Mesenchymal stem cell (in vitro differentiated cells and primary cell): ENCODE data around the gene CD300A.
A peak's percentile ranks its signal among the peaks of the same experiment; 100 is the strongest.

Source experiments
- DNase-seq: peaks from one replicate; pipeline ENCODE4 v3.0.0-alpha.2; 2013
- H2AFZ ChIP-seq: one replicate; pipeline ENCODE4 v1.6.1; 2013; ENCODE audit warnings: low read depth, mild to moderate bottlenecking, control low read depth, inconsistent platforms, low read length, moderate library complexity
- H2AK5ac ChIP-seq: 2 replicates; pipeline ENCODE4 v1.6.1; 2013; ENCODE audit warnings: low read length, moderate library complexity, mild to moderate bottlenecking, inconsistent platforms; ENCODE audit not compliant: severe bottlenecking
- H2BK120ac ChIP-seq: one replicate; pipeline ENCODE4 v1.6.1; 2013; ENCODE audit warnings: low read depth, mild to moderate bottlenecking, inconsistent platforms, low read length, moderate library complexity
- H2BK12ac ChIP-seq, 2 experiments: one replicate each; pipeline ENCODE4 v1.6.1; 2013; ENCODE audit warnings: inconsistent platforms in 2 of 2, low read length in 2 of 2, mild to moderate bottlenecking in 2 of 2, moderate library complexity in 2 of 2, control low read depth in 1 of 2
- H2BK15ac ChIP-seq: one replicate; pipeline ENCODE4 v1.6.1; 2013; ENCODE audit warnings: mild to moderate bottlenecking, low read depth, inconsistent platforms; ENCODE audit not compliant: poor library complexity, severe bottlenecking
- H2BK5ac ChIP-seq: 2 replicates; pipeline ENCODE4 v1.6.1; 2013; ENCODE audit warnings: low read depth, mild to moderate bottlenecking, low read length, control low read depth, inconsistent platforms; ENCODE audit not compliant: poor library complexity, severe bottlenecking
- H3K14ac ChIP-seq, 2 experiments: one replicate each; pipeline ENCODE4 v1.6.1; 2013; ENCODE audit warnings: inconsistent platforms in 2 of 2, low read length in 2 of 2, control low read depth in 1 of 2, mild to moderate bottlenecking in 1 of 2, moderate library complexity in 1 of 2
- H3K18ac ChIP-seq, 2 experiments: one replicate each; pipeline ENCODE4 v1.6.1; 2013; ENCODE audit warnings: inconsistent platforms in 2 of 2, low read length in 2 of 2, control low read depth in 1 of 2, low read depth in 1 of 2, mild to moderate bottlenecking in 1 of 2
- H3K23ac ChIP-seq, 2 experiments: one replicate each; pipeline ENCODE4 v1.6.1; 2013; ENCODE audit warnings: inconsistent platforms in 2 of 2, low read length in 2 of 2, mild to moderate bottlenecking in 2 of 2, moderate library complexity in 2 of 2, control low read depth in 1 of 2
- H3K27ac ChIP-seq: 2 replicates; pipeline ENCODE4 v1.5.1; 2013; ENCODE audit warnings: mild to moderate bottlenecking, moderate library complexity, low read length, control low read depth, inconsistent platforms; ENCODE audit not compliant: poor library complexity, severe bottlenecking
- H3K27me3 ChIP-seq, 2 experiments: 2 replicates each; pipeline versions ENCODE4 v1.6.1 to v1.7.0; 2013; ENCODE audit warnings: low read length in 2 of 2, mild to moderate bottlenecking in 2 of 2, moderate library complexity in 2 of 2, control low read depth in 1 of 2, inconsistent platforms in 1 of 2; ENCODE audit not compliant: control insufficient read depth in 1 of 2, insufficient read depth in 1 of 2
- H3K36me3 ChIP-seq, 2 experiments: 2 replicates each; pipeline versions ENCODE4 v1.6.1 to v1.7.0; 2013; ENCODE audit warnings: low read length in 2 of 2, control low read depth in 1 of 2, inconsistent platforms in 1 of 2, low read depth in 1 of 2, mild to moderate bottlenecking in 1 of 2; ENCODE audit not compliant: insufficient read depth in 2 of 2, control insufficient read depth in 1 of 2
- H3K4ac ChIP-seq, 2 experiments: one replicate each; pipeline ENCODE4 v1.6.1; 2013; ENCODE audit warnings: inconsistent platforms in 2 of 2, low read length in 2 of 2, mild to moderate bottlenecking in 2 of 2, moderate library complexity in 2 of 2, control low read depth in 1 of 2, low read depth in 1 of 2
- H3K4me1 ChIP-seq: 2 replicates; pipeline ENCODE4 v1.6.1; 2013; ENCODE audit warnings: low read depth, low read length, control low read depth; ENCODE audit not compliant: control insufficient read depth, insufficient read depth
- H3K4me2 ChIP-seq: 2 replicates; pipeline ENCODE4 v1.6.1; 2013; ENCODE audit warnings: low read length, mild to moderate bottlenecking, inconsistent platforms; ENCODE audit not compliant: poor library complexity, severe bottlenecking
- H3K4me3 ChIP-seq, 2 experiments: 2 replicates each; pipeline versions ENCODE4 v1.5.1 to v1.7.0; 2013; ENCODE audit warnings: low read length in 2 of 2, mild to moderate bottlenecking in 2 of 2, control low read depth in 1 of 2, low read depth in 1 of 2; ENCODE audit not compliant: insufficient read depth in 1 of 2
- H3K79me1 ChIP-seq: replicated peaks from 2 replicates; pipeline ENCODE4 v1.6.1; 2013; ENCODE audit warnings: mild to moderate bottlenecking, control low read depth, low read length, inconsistent platforms; ENCODE audit not compliant: poor library complexity, severe bottlenecking
- H3K9ac ChIP-seq: 2 replicates; pipeline ENCODE4 v1.7.0; 2013; ENCODE audit warnings: mild to moderate bottlenecking, low read length, moderate library complexity
- H3K9me3 ChIP-seq: 2 replicates; pipeline ENCODE4 v1.7.0; 2013; ENCODE audit warnings: mild to moderate bottlenecking, low read length; ENCODE audit not compliant: control insufficient read depth
- H4K8ac ChIP-seq: one replicate; pipeline ENCODE4 v1.6.1; 2013; ENCODE audit warnings: inconsistent platforms, mild to moderate bottlenecking, low read length, moderate library complexity
- H4K91ac ChIP-seq: one replicate; pipeline ENCODE4 v1.6.1; 2013; ENCODE audit warnings: mild to moderate bottlenecking, low read length, inconsistent platforms
- WGBS: methylation state at CpG from one replicate; pipeline ENCODE4 v1.1.7; 2013; ENCODE audit warnings: mixed read lengths; 5-methylcytosine and 5-hydroxymethylcytosine counted together

CD300A gene

GRCh38 chr17:74450925-74451403 is 15.5 kb upstream of the CD300A start:
- no peak overlapping the region for H4K91ac ChIP-seq
- H3K4me2 ChIP-seq, result no peak overlapping the region
- 80% methylated on average over 13 of the region's 13 CpGs for WGBS
- peaks cover 0 to 43% of the 10 kb centered on the region in 2 experiments for H3K36me3 ChIP-seq
- no peak overlapping the region for H3K23ac ChIP-seq
- peaks cover 40% of the 10 kb centered on the region for H3K4me1 ChIP-seq
- H2BK120ac ChIP-seq, result no peak overlapping the region
- no peak overlapping the region for H4K8ac ChIP-seq
- H3K18ac ChIP-seq, result no peak overlapping the region
- H3K4me3 ChIP-seq, result no peak overlapping the region
- no peak overlapping the region for H2AFZ ChIP-seq
- DNase-seq, result no peak
- no peak overlapping the region for H2BK5ac ChIP-seq
- H3K14ac ChIP-seq, result no peak overlapping the region
- H3K4ac ChIP-seq, result no peak overlapping the region
- peaks cover 0 to 15% of the 10 kb centered on the region in 2 experiments for H3K27me3 ChIP-seq
- H2AK5ac ChIP-seq, result no peak overlapping the region
- no peak overlapping the region for H2BK12ac ChIP-seq
- no peak overlapping the region for H2BK15ac ChIP-seq
- H3K27ac ChIP-seq, result no peak overlapping the region
- H3K79me1 ChIP-seq, result peaks cover 13% of the 10 kb centered on the region
- no peaks in the 10 kb centered on the region for H3K9me3 ChIP-seq
- H3K9ac ChIP-seq, result no peak overlapping the region

- H3K4ac ChIP-seq, result no peak overlapping the region
- H3K4me2 ChIP-seq, result no peak overlapping the region
- H3K27me3 ChIP-seq, result peaks cover 0 to 18% of the 10 kb centered on the region in 2 experiments
- H3K4me1 ChIP-seq, result peaks cover 38% of the 10 kb centered on the region
- no peak overlapping the region for H2BK120ac ChIP-seq
- H4K91ac ChIP-seq, result no peak overlapping the region
- H3K9me3 ChIP-seq, result no peaks in the 10 kb centered on the region
- no peak overlapping the region for H2BK5ac ChIP-seq
- H3K36me3 ChIP-seq, result peaks cover 0 to 40% of the 10 kb centered on the region in 2 experiments
- H4K8ac ChIP-seq, result no peak overlapping the region
- H2AK5ac ChIP-seq, result no peak overlapping the region
- no peak overlapping the region for H3K4me3 ChIP-seq
- H2AFZ ChIP-seq, result no peak overlapping the region
- H3K14ac ChIP-seq, result no peak overlapping the region
- no peak overlapping the region for H3K9ac ChIP-seq
- no peak overlapping the region for H2BK15ac ChIP-seq
- no peak overlapping the region for H3K23ac ChIP-seq
- H3K27ac ChIP-seq, result no peak overlapping the region
- H3K79me1 ChIP-seq, result peaks cover 12% of the 10 kb centered on the region
- H2BK12ac ChIP-seq, result no peak overlapping the region
- WGBS, result 97% methylated on average over 3 of the region's 6 CpGs
- DNase-seq, result no peak
- H3K18ac ChIP-seq, result no peak overlapping the region
Measured at GRCh38 chr17:74451557-74451956, 14.9 kb upstream of the CD300A start.

- Histone ChIP-seq H3K4me1 (peaks cover 33% of the 10 kb centered on the region), H2BK120ac (no peak overlapping the region), H2BK5ac (no peak overlapping the region), H3K4me3 (no peak overlapping the region), H3K14ac (no peak overlapping the region), H4K8ac (no peak overlapping the region), H3K79me1 (peaks cover 5% of the 10 kb centered on the region), H2AK5ac (peak overlapping the region; percentile 23), H3K36me3 (peaks cover 0 to 33% of the 10 kb centered on the region in 2 experiments), H2AFZ (no peak overlapping the region), H3K9me3 (no peaks in the 10 kb centered on the region), H3K23ac (no peak overlapping the region), H3K4ac (no peak overlapping the region), H3K9ac (no peak overlapping the region), H3K4me2 (no peak overlapping the region), H2BK15ac (no peak overlapping the region), H4K91ac (no peak overlapping the region), H3K27me3 (peaks cover 0 to 18% of the 10 kb centered on the region in 2 experiments), H2BK12ac (no peak overlapping the region), H3K18ac (no peak overlapping the region), H3K27ac (no peak overlapping the region)
- WGBS, result 38% methylated on average over 16 of the region's 16 CpGs
- DNase-seq, result no peak
Measured at GRCh38 chr17:74452033-74452840, 14.2 kb upstream of the CD300A start.

- H3K4me1 ChIP-seq, result peaks cover 33% of the 10 kb centered on the region
- H2BK15ac ChIP-seq, result no peak overlapping the region
- no peak overlapping the region for H3K14ac ChIP-seq
- DNase-seq, result no peak
- WGBS, result 51% methylated on average over 22 of the region's 22 CpGs
- H2AK5ac ChIP-seq, result peak overlapping the region; percentile 23
- no peak overlapping the region for H3K4ac ChIP-seq
- no peak overlapping the region for H2BK120ac ChIP-seq
- H3K9me3 ChIP-seq, result no peaks in the 10 kb centered on the region
- no peak overlapping the region for H2BK5ac ChIP-seq
- no peak overlapping the region for H2AFZ ChIP-seq
- no peak overlapping the region for H3K27ac ChIP-seq
- no peak overlapping the region for H4K8ac ChIP-seq
- H3K9ac ChIP-seq, result no peak overlapping the region
- H3K27me3 ChIP-seq, result peaks cover 4 to 23% of the 10 kb centered on the region in 2 experiments
- no peak overlapping the region for H3K18ac ChIP-seq
- no peak overlapping the region for H2BK12ac ChIP-seq
- peaks cover 0 to 25% of the 10 kb centered on the region in 2 experiments for H3K36me3 ChIP-seq
- H3K4me2 ChIP-seq, result peak overlapping the region; percentile 69
- no peak overlapping the region for H3K4me3 ChIP-seq
- H4K91ac ChIP-seq, result no peak overlapping the region
- peaks cover 2% of the 10 kb centered on the region for H3K79me1 ChIP-seq
- H3K23ac ChIP-seq, result no peak overlapping the region
Measured at GRCh38 chr17:74452841-74453661, 13.4 kb upstream of the CD300A start.
